ENCODE measurements around the gene KRI1.

The KRI1 gene

GRCh38 chr19:10514211-10515145, 51.3 kb downstream of the KRI1 start:
- Histone ChIP-seq H3K4me3 (ENCODE audit: low read length) (no peak overlapping the region), H3K4me1 (ENCODE audit: control insufficient read depth, insufficient read depth, low read length) (peaks cover 11% of the 10 kb centered on the region), H3K9me3 (ENCODE audit: control insufficient read depth, low read length) (no peaks in the 10 kb centered on the region), H3K9ac (ENCODE audit: low read length) (no peak overlapping the region), H3K36me3 (ENCODE audit: control insufficient read depth, insufficient read depth, low read length, severe bottlenecking) (no peaks in the 10 kb centered on the region), H3K27me3 (replicated peaks; ENCODE audit: control insufficient read depth, insufficient read depth, low read length) (peaks cover 23% of the 10 kb centered on the region)
- no peak for DNase-seq (ENCODE audit: low read depth)

GRCh38 chr19:10513223-10513622, 52.6 kb downstream of the KRI1 start:
- Histone ChIP-seq H3K4me3 (ENCODE audit: low read length) (no peak overlapping the region), H3K27me3 (replicated peaks; ENCODE audit: control insufficient read depth, insufficient read depth, low read length) (peaks cover 13% of the 10 kb centered on the region), H3K36me3 (ENCODE audit: control insufficient read depth, insufficient read depth, low read length, severe bottlenecking) (no peaks in the 10 kb centered on the region), H3K4me1 (ENCODE audit: control insufficient read depth, insufficient read depth, low read length) (peaks cover 5% of the 10 kb centered on the region), H3K9ac (ENCODE audit: low read length) (no peak overlapping the region), H3K9me3 (ENCODE audit: control insufficient read depth, low read length) (no peaks in the 10 kb centered on the region)
- no peak for DNase-seq (ENCODE audit: low read depth)

DNA sequence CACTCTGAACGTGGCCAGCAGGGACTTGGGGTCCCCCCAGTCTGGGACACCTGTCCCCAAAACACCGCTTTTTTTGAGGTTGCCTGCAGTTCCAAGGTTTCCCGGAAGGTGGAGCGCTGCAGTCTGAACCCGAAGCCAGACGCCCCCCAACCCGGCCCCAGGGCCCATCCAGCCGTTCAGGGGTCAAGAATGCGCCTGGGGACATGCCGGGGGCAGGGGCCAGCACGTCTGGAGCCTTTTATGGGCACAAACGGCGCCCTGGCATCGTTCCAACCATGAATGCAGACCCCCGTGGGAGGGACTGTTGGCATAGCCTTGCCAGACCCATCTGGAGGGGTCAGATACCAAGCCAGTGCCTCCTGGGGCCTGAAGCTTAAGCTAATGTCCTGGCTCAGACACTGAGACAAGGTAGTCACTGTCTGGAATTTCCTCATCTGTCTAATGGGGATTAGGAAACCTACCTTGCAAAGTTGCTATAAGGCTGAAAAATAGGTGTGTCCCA, 55.5 kb downstream of the KRI1 start:
- H3K36me3 ChIP-seq (ENCODE audit: control insufficient read depth, insufficient read depth, low read length, severe bottlenecking), result no peaks in the 10 kb centered on the region
- no peak overlapping the region for H3K4me3 ChIP-seq (ENCODE audit: low read length)
- H3K9ac ChIP-seq (ENCODE audit: low read length), result no peak overlapping the region
- no peaks in the 10 kb centered on the region for H3K9me3 ChIP-seq (ENCODE audit: control insufficient read depth, low read length)
- H3K27me3 ChIP-seq (replicated peaks; ENCODE audit: control insufficient read depth, insufficient read depth, low read length), result peaks cover 13% of the 10 kb centered on the region
- peak; percentile 53 for DNase-seq (ENCODE audit: low read depth)
- no peaks in the 10 kb centered on the region for H3K4me1 ChIP-seq (ENCODE audit: control insufficient read depth, insufficient read depth, low read length)

GRCh38 chr19:10508707-10509106, 57.1 kb downstream of the KRI1 start:
- Histone ChIP-seq H3K9ac (ENCODE audit: low read length) (no peak overlapping the region), H3K4me1 (ENCODE audit: control insufficient read depth, insufficient read depth, low read length) (no peaks in the 10 kb centered on the region), H3K36me3 (ENCODE audit: control insufficient read depth, insufficient read depth, low read length, severe bottlenecking) (no peaks in the 10 kb centered on the region), H3K9me3 (ENCODE audit: control insufficient read depth, low read length) (no peaks in the 10 kb centered on the region), H3K27me3 (replicated peaks; ENCODE audit: control insufficient read depth, insufficient read depth, low read length) (peaks cover 9% of the 10 kb centered on the region), H3K4me3 (ENCODE audit: low read length) (no peak overlapping the region)
- DNase-seq (ENCODE audit: low read depth), result no peak

GRCh38 chr19:10508036-10508435, 57.8 kb downstream of the KRI1 start:
- Histone ChIP-seq H3K9ac (ENCODE audit: low read length) (no peak overlapping the region), H3K4me3 (ENCODE audit: low read length) (no peak overlapping the region)
- no peak for DNase-seq (ENCODE audit: low read depth)

DNA sequence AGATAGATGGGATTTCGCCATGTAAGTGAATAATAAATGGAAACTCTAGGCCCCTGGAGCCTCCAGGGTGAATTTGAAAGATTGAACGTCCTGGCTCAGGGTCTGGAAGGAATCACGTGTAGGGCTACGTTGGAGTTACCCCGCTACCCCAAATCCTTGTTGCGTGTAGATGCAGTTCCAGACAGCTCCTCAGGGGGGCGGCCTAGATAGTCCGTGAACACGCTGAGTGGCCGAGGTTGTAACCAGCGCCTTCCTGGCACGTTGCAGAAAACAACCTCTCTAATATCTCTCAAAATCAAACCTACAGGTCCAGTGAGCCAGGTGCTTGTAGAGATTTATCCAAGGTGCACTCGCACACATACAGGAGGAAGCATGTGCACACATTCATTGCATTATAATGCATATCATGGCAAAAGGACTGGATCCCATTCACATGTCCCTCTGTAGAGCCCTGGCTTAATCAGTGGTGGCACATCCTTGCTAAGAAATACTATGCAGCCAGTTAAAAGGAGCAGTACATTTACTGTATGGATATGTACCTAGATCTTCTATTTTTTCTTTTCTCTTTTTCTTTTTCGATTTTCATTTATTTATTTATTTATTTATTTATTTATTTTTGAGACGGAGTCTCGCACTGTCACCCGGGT, 60.1 kb downstream of the KRI1 start:
- no peaks in the 10 kb centered on the region for H3K36me3 ChIP-seq (ENCODE audit: control insufficient read depth, insufficient read depth, low read length, severe bottlenecking)
- H3K4me1 ChIP-seq (ENCODE audit: control insufficient read depth, insufficient read depth, low read length), result peaks cover 10% of the 10 kb centered on the region
- no peaks in the 10 kb centered on the region for H3K9me3 ChIP-seq (ENCODE audit: control insufficient read depth, low read length)
- H3K9ac ChIP-seq (ENCODE audit: low read length), result no peak overlapping the region
- H3K27me3 ChIP-seq (replicated peaks; ENCODE audit: control insufficient read depth, insufficient read depth, low read length), result no peaks in the 10 kb centered on the region
- peak; percentile 83 for DNase-seq (ENCODE audit: low read depth)
- no peak overlapping the region for H3K4me3 ChIP-seq (ENCODE audit: low read length)

More at GRCh38 chr19:10508036-10508435, 57.8 kb downstream of the KRI1 start:
- Histone ChIP-seq H3K36me3 (ENCODE audit: control insufficient read depth, insufficient read depth, low read length, severe bottlenecking) (no peaks in the 10 kb centered on the region), H3K9me3 (ENCODE audit: control insufficient read depth, low read length) (no peaks in the 10 kb centered on the region), H3K27me3 (replicated peaks; ENCODE audit: control insufficient read depth, insufficient read depth, low read length) (peaks cover 3% of the 10 kb centered on the region), H3K4me1 (ENCODE audit: control insufficient read depth, insufficient read depth, low read length) (no peaks in the 10 kb centered on the region)
